ENCODE measurements around the gene SH3TC2.

- TF ChIP-seq POLR2A (IDR thresholded peaks at IDR 0.05) (no peak), CTCF (IDR thresholded peaks at IDR 0.05 in 4 of 5, conservative IDR thresholded peaks at IDR 0.05 in 1 of 5) (peak in 2 of 5 experiments; percentile 27 to 35)
Observed at GRCh38 chr5:148969291-148969690, 93.6 kb downstream of the SH3TC2 start.
